AG08396 (cell line): ENCODE measurements around the gene ZNF281.
"Not testable (repeated sequence)": the region's sequence is repeated elsewhere in the genome, so short reads cannot be mapped to it uniquely, and the experiment has no call there.

Experiments
- DNase-seq: peaks from one replicate; pipeline ENCODE4 v3.0.0; 2012; ENCODE audit warnings: low spot score, mixed read lengths

The ZNF281 gene, protein sequence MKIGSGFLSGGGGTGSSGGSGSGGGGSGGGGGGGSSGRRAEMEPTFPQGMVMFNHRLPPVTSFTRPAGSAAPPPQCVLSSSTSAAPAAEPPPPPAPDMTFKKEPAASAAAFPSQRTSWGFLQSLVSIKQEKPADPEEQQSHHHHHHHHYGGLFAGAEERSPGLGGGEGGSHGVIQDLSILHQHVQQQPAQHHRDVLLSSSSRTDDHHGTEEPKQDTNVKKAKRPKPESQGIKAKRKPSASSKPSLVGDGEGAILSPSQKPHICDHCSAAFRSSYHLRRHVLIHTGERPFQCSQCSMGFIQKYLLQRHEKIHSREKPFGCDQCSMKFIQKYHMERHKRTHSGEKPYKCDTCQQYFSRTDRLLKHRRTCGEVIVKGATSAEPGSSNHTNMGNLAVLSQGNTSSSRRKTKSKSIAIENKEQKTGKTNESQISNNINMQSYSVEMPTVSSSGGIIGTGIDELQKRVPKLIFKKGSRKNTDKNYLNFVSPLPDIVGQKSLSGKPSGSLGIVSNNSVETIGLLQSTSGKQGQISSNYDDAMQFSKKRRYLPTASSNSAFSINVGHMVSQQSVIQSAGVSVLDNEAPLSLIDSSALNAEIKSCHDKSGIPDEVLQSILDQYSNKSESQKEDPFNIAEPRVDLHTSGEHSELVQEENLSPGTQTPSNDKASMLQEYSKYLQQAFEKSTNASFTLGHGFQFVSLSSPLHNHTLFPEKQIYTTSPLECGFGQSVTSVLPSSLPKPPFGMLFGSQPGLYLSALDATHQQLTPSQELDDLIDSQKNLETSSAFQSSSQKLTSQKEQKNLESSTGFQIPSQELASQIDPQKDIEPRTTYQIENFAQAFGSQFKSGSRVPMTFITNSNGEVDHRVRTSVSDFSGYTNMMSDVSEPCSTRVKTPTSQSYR

DNA sequence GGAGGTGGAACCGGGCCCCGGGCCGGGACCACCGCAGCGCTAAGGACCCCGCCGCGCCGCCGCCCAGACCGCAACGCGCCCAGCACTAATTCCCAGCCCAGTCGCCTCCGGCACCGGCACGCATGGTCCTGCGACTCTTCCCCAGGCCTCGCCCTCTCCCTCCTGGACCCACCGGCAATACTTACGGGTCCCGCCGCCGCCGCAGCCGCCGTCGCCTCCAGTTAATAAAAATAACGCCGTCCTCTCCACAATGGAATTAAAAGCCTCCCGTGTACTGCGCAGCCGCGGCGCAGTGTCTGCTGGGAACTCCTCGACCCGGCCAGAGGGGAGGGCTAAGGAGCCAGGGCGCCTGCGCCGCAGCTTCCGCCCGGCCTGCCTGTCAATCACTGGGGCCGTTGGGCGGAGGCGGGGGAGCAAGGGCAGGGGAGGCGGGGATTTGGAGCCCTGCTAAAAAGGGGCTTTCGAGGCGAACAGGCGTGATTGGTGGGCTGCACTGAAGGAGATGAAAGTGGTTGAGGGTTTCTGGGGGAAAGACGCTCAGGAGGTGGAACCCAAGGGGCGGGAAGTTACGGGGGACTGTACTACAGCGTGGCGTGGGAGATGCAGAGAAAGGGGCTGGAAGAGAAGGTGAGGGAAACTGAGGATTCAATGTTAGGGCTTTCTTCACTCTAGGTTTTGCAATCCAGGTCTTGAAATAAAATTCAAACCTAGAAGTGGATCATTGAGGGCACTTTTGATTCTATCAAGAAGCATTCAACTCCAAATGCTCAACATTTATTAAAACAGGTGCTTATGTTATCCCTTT is at the start of gene ZNF281:
Gene ZNF281 (minus strand): TSS at position 276 of the 805 bp plus-strand sequence. CDS start 331 bp downstream, outside the sequence.
- peak; percentile 98 for DNase-seq

DNA sequence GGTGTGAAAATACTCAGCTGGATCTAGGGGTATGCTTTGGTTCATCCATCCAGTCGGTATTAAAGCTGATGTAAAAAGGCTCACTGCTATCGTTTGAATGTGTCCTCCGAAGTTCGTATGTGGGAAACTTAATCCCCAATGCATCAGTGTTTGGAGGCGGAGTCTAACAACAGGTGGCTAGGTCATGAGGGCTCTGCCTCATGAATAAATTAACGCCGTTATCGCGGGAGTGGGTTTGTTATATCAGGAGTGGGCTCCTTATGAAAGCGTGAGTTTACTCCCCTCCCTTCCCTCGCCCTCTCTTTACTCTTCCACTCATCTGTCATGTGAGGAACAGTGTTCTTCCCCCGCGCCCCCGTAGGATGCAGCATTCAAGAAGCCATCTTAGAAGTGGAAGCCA is 48.9 kb upstream of the ZNF281 start:
- DNase-seq = no peak

DNA sequence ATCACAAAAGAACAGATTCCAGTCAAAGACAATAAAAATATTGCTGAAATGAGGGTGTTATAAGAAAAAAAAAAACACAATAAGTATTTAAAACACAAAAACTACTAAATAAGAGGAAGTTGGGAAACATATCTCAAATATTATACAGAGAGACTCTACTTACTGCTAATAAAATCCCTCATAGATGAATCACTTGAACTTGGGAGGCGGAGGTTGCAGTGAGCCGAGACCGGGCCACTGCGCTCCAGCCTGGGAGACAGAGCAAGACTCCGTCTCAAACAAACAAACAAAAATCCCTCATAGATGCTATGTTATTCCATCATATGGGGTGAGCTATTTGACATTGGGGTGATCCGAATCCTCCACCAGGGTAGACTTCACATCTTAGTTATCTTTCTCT is 48.0 kb upstream of the ZNF281 start:
- DNase-seq = no peak

DNA sequence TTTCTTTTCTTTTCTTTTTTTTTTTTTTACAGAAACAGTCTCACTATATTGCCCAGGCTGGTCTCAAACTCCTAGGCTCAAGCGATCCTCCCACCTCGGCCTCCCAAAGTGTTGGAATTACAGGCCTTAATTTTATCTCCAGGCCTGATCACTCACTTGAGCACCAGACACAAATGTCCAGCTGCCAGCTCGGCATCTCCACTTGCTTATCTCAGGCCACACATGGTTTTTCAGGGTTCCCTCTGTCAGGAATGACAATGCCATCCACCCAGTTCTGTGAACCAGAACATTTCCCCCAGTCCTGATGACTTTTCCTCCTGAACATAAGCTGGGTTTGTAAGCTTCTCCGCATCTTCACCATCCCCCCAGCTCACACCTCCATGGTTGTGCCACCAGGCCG is 44.6 kb upstream of the ZNF281 start:
- DNase-seq = no peak

DNA sequence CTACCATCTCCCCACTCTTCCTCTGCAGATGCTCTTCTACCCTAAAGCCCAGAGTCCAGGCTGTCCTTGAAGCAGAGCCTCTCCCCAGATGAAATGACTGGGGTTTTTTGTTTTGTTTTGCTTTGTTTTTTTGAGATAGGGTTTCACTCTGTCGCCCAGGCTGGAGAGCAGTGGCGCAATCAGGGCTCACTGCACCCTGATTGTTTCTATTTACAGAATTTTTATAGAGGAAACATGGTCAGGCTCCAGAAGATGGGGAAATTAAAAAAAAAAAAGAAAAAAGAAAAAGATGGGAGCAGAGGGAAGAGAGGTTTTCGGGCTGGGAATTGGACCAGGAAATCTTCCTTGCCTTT is 43.7 kb upstream of the ZNF281 start:
- DNase-seq = no peak

DNA sequence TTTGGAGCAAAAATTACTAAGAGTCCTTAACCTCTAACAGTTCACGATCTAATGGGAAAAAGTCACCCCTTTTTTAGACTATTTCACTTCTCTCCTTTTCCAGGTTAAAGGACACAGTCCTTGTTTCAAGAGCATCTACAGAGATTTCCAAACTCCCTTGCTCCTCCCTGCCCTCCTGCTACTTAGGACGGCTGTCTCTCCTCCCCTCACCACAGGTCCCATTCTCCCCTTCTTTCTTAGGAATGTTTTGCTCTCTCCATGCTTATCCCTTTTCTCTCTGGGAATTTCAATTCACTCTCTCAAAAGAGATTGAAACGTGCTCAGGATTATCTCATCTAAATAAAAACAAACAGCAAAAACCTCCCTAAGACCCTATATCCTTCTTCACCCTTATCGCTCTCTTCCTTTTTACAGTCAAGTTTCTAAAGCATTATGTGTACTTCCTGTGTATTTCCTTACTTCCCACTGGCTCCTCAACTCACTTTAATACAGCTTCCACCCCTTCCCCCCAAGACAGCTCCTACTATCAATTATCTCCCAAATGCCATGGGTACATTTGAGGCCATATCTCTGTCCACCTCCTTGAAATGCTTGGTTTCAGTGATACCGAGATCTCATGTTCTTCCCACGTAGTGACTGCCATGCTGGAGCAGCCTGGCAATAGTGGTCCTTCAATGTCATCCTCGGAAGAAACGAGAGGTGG is 43.2 kb upstream of the ZNF281 start:
- no peak for DNase-seq

DNA sequence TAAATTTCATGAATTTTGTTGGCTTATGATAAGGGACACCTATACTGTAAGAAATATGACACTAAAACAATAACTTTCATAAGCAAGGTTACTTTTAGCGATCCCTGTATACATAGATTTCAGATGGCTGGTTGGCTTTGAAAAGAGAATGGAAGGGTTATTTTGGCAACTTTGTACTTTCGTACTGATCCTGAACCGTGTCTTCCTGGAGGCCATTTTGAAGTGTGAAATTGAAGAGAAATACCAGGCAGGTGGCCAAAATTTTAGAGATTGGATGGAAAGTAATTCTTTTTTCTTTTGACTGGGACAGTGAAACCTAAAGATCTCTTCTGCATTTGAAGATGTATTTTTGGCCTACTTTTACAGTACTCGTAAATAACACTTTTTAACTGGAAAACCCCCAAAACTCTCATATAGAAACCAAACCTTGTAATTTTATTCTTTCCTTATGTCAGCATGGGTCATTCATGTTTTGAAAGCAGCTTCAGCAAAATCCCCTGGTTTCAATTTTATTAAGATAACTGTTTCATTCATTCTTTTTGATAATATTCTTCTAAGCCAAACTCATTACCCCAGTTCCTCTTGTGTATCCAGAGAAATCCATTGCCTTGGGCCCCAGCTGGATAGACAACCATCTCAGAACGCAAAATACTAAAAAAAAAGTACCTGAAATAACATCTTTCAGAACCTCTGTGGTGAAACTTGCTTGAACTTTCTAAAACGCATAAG is 38.4 kb upstream of the ZNF281 start:
- DNase-seq = no peak

DNA sequence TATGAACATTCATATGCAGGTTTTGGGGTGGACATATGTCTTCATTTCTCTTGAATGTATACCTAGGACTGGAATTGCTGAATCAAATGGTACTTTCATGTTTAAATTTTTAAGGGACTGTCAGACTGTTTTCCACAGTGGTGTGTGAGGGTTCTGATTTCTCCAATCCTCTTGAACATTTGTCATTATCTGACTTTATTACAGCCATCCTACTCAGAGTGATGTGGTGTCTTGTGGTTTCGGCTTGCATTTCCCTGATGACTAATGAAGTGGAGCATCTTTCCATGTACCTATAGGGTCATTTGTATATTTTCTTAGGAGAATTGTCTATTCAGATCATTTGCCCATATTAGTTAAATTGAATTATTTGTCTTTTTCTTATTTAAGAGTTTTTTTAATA is 35.4 kb upstream of the ZNF281 start:
- no peak for DNase-seq

DNA sequence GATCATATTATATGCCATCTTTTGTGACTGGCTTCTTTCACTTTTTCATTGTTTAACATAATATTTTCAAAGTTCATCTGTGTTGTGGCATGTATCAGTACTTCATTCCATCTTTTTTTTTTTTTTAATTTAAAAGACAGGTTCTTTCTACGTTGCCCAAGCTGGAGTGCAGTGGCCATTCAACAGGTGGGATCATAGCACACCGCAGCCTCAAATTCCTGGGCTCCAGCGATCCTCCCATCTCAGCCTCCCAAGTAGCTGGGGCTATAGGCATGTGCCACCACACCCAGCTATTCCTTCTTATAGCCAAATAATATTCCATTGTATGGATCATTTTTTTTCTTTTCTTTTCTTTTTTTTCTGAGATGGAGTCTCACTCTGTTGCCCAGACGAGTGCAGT is 34.6 kb upstream of the ZNF281 start:
- DNase-seq = no peak

DNA sequence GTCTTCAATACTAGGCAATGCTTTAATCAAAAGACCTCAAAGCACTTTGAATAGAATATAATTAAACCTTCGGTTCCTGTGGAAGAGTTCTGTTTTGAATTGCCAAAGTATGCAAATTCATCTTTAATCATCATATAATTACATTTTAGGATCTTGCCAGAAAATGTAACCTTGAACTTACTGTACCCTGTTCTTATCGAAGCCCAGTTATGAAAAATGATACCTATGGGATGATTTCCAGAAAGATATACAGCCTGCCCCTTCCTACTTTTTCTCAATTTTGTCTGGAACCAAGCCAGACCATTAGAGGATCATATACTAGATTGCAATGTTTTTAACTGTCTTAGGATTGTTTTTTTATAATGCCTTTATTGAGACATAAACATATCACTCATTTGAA is 34.0 kb upstream of the ZNF281 start:
- no peak for DNase-seq

DNA sequence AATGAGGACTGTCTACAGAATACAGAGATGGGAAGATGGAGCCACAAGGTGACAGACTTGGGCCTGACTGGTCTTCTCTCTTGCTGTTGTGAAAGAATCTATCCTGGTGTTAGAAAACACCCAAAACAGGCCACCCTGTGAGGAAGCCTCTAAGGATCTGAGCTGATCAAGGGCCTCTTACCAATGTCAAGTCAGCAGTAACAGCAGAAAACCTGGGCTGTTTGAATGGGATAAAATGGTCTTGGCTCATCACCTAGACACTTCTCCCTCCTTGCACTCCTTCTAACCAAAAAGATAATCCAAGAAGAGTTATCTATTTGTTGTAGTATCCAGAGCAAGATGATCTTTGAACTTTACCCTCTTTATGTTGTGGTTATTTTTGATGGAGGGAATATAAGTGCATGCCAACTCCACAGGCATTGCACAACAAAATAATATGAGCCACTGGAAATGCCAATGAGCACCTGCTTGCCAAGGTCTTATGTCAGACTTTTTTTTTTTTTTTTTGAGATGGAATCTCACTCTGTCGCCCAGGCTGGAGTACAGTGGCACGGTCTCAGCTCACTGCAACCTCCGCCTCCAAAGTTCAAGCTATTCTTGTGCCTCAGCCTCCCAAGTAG is 32.8 kb upstream of the ZNF281 start:
- no peak for DNase-seq

DNA sequence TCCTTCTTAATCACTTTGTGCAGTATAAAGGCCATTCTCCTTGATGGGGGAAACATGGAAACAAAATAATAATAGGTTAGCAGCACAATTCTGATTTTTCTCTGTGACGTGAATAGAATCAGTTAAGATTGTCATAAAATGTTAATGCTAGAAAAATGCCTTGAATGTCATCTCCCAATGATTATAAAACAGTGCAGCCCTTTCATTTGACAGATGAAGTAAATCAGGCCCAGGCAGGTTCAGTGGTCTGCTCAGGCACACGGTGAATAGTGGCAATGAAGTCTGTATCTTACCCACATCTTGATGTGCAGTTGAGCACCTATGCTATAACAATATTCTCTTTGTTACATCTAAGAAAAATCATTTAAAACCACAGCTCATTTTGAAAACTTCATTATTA is 32.2 kb upstream of the ZNF281 start:
- DNase-seq = no peak

DNA sequence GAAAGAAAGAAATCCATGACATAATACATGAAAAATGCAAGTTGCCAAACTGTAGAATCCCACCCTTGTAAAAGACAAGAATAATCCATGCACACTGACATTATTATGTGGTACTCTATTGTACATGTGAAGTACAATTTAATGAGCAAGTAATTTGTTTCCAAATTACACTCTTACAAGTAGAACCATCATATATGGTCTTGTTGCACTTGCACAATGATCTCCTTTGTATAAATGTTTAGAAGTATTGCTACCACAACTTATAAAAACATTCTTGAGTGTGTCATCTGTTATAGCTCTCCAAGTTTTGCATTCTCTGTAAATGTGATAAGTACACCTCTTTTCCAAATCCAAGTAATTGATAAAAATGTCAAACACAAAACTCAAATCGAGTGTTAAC is 29.1 kb upstream of the ZNF281 start:
- DNase-seq = peak; percentile 33

DNA sequence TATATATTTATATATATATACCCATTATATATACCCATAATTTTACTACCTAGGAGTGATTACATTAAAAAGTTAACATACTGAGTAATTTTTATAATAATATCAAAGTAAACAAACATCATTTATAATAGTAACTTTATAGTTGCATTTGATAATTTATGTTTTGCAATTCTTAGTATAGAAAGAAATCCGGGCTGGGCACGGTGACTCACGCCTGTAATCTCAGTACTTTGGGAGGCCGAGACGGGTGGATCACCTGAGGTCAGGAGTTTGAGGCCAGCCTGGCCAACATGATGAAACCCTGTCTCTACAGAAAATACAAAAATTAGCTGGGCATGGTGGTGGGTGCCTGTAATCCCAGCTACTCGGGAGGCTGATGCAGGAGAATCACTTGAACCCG is 28.6 kb upstream of the ZNF281 start:
- not testable (repeated sequence) for DNase-seq

DNA sequence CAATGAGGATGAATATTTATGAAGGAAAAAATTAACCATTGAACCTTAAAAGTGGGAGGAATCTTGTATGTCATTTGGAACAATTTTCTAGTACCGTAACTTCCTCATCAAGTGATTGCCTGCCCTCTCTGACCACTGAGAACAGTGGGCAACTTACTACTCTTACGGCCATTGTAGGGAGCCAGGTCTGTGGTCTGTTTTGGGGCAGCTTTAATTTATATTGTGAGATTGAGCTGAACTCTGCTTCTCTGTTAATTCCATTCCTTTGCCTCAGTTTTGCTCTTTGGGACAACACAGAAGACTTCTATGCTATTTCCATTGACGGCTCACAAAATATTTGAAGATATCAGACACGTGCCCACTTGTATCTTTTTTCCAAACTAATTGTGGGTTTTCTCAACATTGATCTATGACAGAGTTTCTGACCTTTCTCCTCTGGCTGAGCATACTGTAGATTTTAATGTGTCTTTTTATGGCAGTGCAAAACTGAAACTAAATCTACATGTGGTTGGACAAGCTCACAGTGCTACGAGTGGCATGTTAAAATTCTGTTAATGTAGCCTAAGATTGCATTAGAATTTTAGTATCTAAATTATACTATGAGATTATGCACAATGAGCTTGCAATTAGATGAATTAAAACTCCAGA is 27.8 kb upstream of the ZNF281 start:
- DNase-seq = no peak

DNA sequence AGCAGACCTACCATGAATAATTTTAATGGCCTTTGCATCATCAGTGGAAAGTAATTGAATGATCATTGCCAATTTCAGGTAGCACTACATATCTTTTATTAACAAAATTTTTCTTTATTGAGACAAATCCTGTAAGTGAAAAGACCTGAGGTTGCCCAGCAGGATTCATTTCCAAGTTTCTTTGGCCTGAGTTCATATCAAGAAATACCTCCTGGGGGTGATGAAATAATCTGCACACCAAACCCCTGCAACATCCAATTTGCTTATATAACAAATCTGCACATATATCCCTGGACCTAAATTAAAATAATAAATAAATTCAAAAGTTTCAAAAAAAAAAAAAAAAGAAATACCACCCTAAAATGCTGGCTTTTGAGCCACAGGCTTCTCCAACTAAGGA is 27.3 kb upstream of the ZNF281 start:
- DNase-seq = no peak

DNA sequence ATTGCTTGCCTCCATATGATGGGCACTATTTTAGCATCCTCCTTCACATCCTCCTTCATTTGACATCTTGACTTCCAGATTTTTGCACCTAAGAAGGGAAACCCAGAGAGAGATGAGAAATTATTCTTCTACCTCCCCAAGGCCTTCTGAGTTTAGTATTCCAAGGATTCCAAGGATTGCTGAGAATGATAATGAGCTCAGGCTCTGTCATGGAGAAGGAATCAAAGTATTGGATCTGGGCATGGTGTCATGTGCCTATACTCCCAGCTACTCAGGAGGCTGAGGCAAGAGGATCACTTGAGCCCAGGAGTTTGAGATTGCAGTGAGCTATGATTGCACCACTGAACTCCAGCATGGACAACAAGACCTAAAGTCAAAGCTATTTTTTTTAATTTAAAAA is 26.6 kb upstream of the ZNF281 start:
- DNase-seq = no peak

DNA sequence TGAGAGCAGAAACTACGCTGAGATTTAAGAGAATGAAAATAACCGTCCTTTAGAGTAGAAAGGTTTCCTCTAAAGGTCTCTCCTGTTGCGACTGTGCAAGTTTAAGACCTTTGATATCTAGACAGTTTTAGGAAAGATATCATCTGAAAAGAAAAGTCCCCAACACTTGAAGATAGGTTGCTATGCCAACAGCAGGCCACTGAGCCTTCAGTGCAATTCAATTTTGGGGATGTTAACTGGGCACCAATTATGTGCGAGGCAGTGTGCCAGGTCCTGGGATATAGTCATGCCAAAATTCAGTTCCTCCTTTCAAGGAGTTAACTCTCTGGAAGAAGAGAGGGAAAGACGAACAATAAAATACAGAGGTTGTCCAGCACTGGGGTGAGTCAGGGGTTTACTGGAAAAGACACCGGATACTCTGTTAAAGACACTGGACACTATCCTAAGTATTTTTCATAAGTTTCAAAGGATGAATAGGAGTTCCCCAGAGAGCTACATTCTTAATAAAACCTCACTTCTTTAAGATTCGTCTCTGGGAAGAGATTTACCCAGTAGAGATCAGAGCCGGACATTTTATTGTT is 25.5 kb upstream of the ZNF281 start:
- no peak for DNase-seq

DNA sequence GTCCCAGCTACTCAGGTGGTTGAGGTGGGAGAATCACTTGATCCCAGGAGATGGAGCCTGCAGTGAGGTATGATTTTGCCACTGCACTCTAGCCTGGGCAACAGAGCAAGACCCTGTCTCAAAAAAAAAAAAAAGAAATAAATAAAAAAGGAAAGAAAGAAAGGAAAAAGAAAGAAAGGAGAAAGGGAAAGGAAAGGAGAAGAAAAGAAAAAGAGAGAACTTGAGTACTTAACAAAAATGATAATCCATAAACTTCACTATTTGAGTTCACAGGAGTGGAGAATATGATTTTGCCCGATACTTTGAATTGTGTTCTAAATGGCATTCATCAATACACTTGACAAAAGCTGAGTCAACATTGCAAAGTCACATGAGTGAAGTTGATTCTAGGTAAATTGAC is 23.8 kb upstream of the ZNF281 start:
- DNase-seq = no peak

DNA sequence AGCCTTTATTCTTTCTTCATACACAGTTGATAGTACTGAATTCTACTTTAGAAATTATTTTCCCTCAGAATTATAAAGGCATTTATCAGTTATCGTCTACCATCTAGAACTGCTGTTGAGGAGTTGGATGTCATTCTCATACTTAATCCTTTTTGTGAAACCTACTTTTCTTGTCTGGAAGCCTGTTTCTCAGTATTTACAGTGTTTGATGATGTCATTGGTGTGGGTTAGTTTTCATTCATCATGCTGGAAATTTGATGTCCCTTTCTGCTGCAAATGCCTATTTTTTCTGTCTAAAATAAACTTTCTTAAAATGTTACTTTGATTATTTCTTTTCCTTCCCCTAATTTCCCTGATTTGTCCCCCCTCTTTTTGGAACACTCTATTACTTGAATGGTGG is 22.8 kb upstream of the ZNF281 start:
- no peak for DNase-seq
